Stimulated activated CD8-positive, alpha-beta memory T cell treated with anti-CD3 and anti-CD28 coated beads, Interleukin-2, amount 100 ng/mL, for 48 hours (primary cell): ENCODE results near the gene RNASE4.

Source experiments
- DNase-seq, 2 donors: peaks; one replicate each; pipeline ENCODE4 v3.0.0-alpha.2; 2020; ENCODE audit warnings: low read depth in 2 of 2

Gene RNASE4

GRCh38 chr14:20743556-20743955 is 59.2 kb downstream of the RNASE4 start:
- no peak for DNase-seq

DNA sequence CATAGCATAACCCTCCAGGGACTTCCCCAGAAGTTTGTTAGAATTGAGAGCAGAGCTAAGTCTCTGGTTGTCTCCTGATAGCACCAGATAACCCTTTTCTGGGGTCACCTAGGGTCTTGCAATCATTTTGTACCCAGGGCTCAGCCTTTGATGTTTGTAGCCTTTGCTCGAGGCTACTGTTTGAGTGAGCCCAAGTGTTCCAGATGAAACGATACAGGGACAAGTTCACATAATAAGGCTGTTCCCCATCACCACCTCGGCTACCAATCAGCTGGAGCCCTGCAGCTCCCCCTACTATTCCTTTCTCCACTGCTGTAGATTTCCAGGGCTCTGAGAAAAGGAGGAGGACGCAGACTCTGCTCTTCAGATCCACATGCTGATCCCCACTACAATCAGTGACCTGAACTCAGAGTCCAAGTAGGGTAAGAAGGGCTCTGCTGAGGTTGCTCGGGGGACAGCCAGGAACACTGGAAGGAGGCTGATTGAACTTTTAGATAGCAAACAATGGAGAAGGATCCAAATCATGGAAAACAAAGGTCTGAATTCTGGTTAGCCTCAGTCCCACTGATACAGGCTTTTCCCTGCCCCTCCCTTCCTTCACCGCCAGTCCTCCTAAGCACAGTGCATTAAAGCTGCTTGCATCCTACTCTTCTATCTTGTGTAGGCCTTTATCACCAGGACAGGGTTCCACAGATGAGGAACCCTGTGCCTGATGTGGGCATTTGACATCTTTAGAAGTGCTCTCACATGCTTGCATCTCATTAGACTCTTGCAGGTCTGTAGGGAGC is 61.4 kb downstream of the RNASE4 start, which contains the start of gene EDDM3A:
Gene EDDM3A, plus strand, starts transcription at position 317 of the 788 bp plus-strand sequence. CDS start 1,694 bp downstream, outside the sequence.
- DNase-seq = no peak

DNA sequence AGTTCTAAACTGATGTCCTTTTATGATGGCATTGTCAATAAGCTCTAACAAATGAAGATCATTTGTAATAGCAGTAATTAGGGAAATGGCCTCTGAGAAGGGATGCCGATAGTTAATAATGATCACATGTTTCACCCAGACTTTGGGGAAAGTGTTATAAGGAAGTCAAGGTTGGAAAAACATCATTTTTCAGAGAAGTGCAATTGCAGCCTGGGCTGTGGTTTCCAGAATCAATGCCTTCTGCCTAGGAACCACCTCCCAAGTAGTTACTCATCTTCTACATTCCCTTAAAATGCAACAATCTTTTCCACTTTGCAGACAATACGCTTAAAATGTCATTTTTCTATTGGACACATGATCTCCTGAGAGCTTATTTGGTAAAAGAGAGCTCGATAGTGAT is 62.2 kb downstream of the RNASE4 start:
- DNase-seq = no peak

- no peak for DNase-seq
These were observed 64.1 kb downstream of the RNASE4 start for GRCh38 chr14:20748439-20748838.

- DNase-seq = no peak
These were observed 65.8 kb downstream of the RNASE4 start for GRCh38 chr14:20750194-20750593.
